Aorta (tissue), 5 donors: ENCODE results near the gene SLC27A5. TPM values are rescaled to one million over a fixed set of nuclear protein-coding genes. Genes with fewer than 3 reads are reported as not detected.
A peak's percentile ranks its signal among the peaks of the same experiment; 100 is the strongest.
"Not testable (repeated sequence)": the region's sequence is repeated elsewhere in the genome, so short reads cannot be mapped to it uniquely, and the experiment has no call there.

Experiments
- ATAC-seq: fragments of 200-7000 bp; cut with Tn5 transposase; one replicate; pipeline ENCODE4 v1.9.1; 2022; ENCODE audit warnings: moderate library complexity; ENCODE audit not compliant: low FRiP score
- DNase-seq, 2 donors: peaks; one replicate each; pipeline ENCODE4 v3.0.0-alpha.2; 2020
- H3K27ac ChIP-seq, 2 donors: one replicate each; pipeline ENCODE4 v1.5.1; 2013; ENCODE audit warnings: low read length in 2 of 2, mild to moderate bottlenecking in 2 of 2, moderate library complexity in 2 of 2, control low read depth in 1 of 2, inconsistent platforms in 1 of 2, low read depth in 1 of 2
- H3K27me3 ChIP-seq, 2 donors: one replicate each; pipeline ENCODE4 v1.6.1; 2013; ENCODE audit warnings: control low read depth in 1 of 2, low read length in 1 of 2, mild to moderate bottlenecking in 1 of 2, moderate library complexity in 1 of 2; ENCODE audit not compliant: insufficient read depth in 2 of 2, control insufficient read depth in 1 of 2
- H3K36me3 ChIP-seq, 2 donors: one replicate each; pipeline ENCODE4 v1.6.1; 2013; ENCODE audit warnings: control low read depth in 1 of 2, low read length in 1 of 2, mild to moderate bottlenecking in 1 of 2; ENCODE audit not compliant: insufficient read depth in 2 of 2, control insufficient read depth in 1 of 2
- H3K4me1 ChIP-seq, 2 donors: one replicate each; pipeline ENCODE4 v1.6.1; 2013; ENCODE audit warnings: low read length in 2 of 2, control low read depth in 1 of 2, mild to moderate bottlenecking in 1 of 2, moderate library complexity in 1 of 2; ENCODE audit not compliant: insufficient read depth in 2 of 2, control insufficient read depth in 1 of 2
- H3K4me3 ChIP-seq, 2 donors: one replicate each; pipeline ENCODE4 v1.5.1; 2013; ENCODE audit warnings: low read length in 2 of 2, control low read depth in 1 of 2, mild to moderate bottlenecking in 1 of 2
- H3K9me3 ChIP-seq: one replicate; pipeline ENCODE4 v1.6.1; 2013; ENCODE audit warnings: mild to moderate bottlenecking, low read length; ENCODE audit not compliant: control insufficient read depth
- WGBS, 2 donors: extraction: QIAGEN DNeasy Blood & Tissue Kit; methylation state at CpG; one replicate each; pipeline ENCODE4 v1.1.7; 2013; 5-methylcytosine and 5-hydroxymethylcytosine counted together
- intact Hi-C, 2 donors: fragments of 100-400 bp; cut with DNase I; formaldehyde crosslinking; loops; one replicate each; pipeline versions ENCODE4 v1.14.2 to v1.15.0; 2022
- polyA plus RNA-seq, 2 donors: library from polyadenylated mRNA; stranded (reverse); fragments of 200-250 nt; gene quantifications; one replicate each; pipeline ENCODE4 v1.2.3, GENCODE V29; 2013
- total RNA-seq, 2 donors: library from RNA; stranded (reverse); fragmentation: NEBNext Ultra II Directional; extraction: Animal tissue kit (Norgen Biotek cat#: 25700); gene quantifications; one replicate each; pipeline ENCODE4 v1.2.1, GENCODE V29; 2021
- donor health status: healthy with polysubstance abuse.
- donor health status: Bipolar disorder and iron deficiency.
- donor health status: DM: no; HTN: no; CAD: no.
- donor health status: DM: no; HTN: no; CAD: no.
- donor health status: DM: yes; HTN: yes; CAD: no.

SLC27A5 gene
- total and polyA plus RNA-seq, 4 donors = 8.1 to 24.6 (median 11.1) TPM

- no peak overlapping the region for H3K27ac ChIP-seq
- intact Hi-C loops = no loop called here
- no peak for DNase-seq
Observed at GRCh38 chr19:58545286-58546018, 33.7 kb upstream of the SLC27A5 start.

DNA sequence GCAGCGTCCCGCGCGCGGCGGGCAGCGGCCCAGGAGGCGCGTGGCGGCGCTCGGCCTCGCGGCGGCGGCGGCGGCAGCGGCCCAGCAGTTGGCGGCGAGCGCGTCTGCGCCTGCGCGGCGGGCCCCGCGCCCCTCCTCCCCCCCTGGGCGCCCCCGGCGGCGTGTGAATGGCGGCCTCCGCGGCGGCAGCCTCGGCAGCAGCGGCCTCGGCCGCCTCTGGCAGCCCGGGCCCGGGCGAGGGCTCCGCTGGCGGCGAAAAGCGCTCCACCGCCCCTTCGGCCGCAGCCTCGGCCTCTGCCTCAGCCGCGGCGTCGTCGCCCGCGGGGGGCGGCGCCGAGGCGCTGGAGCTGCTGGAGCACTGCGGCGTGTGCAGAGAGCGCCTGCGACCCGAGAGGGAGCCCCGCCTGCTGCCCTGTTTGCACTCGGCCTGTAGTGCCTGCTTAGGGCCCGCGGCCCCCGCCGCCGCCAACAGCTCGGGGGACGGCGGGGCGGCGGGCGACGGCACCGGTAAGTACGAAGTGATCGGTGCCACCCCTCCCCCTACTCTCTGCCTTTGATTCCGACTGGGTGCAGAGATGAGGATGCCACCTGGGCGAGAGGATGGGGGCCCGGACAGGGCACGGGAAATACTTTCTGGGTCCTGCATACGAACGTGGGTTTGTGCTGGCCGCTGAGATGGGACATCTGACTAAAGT is 32.9 kb upstream of the SLC27A5 start:
- intact Hi-C loops = no loop called here
- ATAC-seq (no peak), DNase-seq (no peak)
- H3K27me3 ChIP-seq = no peaks in the 10 kb centered on the region
- H3K9me3 ChIP-seq = no peaks in the 10 kb centered on the region
- WGBS, 2 donors = 0 to 1% methylated on average over 37 to 92 of the region's 92 CpGs
- peak overlapping the region; percentile 45 to 78 for H3K27ac ChIP-seq
- H3K36me3 ChIP-seq = peaks cover 3 to 12% of the 10 kb centered on the region in 2 donors
- peak overlapping the region; percentile 92 to 93 for H3K4me3 ChIP-seq
- H3K4me1 ChIP-seq = no peaks in the 10 kb centered on the region

More at GRCh38 chr19:58545286-58546018, 33.7 kb upstream of the SLC27A5 start:
- Histone ChIP-seq H3K4me3 (peak overlapping the region; percentile 92 to 93), H3K9me3 (no peaks in the 10 kb centered on the region), H3K4me1 (no peaks in the 10 kb centered on the region), H3K36me3 (peaks cover 3 to 17% of the 10 kb centered on the region in 2 donors), H3K27me3 (no peaks in the 10 kb centered on the region)
- 6 to 9% methylated on average over 21 of the region's 21 CpGs for WGBS, 2 donors
- no peak for ATAC-seq

DNA sequence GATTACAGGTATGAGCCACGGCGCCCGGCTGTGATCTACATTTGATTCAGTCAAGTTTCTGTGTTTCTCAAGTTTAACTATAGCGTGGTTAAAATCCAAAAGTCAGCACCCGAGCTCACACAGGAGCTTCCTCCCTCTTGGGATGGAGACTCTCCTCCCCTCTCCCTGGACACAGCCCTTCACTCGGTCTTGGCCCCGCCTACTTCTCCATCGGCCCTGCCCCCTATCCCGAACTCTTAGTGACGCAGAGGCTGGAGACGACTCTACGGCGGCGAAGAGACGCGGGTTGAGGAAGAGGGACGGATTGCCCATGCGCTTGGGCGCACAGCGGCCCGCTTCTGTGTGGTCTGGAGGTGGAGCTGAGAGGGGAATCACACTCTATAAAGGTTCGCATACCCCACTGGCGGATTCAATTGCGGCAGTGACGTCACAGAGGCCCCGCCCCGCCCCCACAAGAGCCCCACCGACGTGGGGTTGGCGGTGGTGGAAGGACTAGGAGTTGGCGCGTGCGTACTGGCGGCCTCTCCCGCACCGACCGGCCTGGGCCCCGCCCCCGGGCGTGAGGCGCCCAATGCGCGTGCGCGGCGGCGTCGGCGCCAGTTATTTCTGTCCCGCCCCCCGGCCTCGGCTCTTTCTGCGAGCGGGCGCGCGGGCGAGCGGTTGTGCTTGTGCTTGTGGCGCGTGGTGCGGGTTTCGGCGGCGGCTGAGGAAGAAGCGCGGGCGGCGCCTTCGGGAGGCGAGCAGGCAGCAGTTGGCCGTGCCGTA is 32.2 kb upstream of the SLC27A5 start, which contains the start of gene TRIM28:
TSS of gene TRIM28 (plus strand) at position 239 of the 765 bp plus-strand sequence. CDS start 694 bp downstream, outside the sequence.
- ATAC-seq = peak; percentile 99
- Histone ChIP-seq H3K27me3 (no peaks in the 10 kb centered on the region), H3K27ac (peak within 1 kb of the TSS; percentile 45 to 78), H3K4me3 (peak within 1 kb of the TSS; percentile 92 to 93), H3K4me1 (no peaks in the 10 kb centered on the region), H3K36me3 (peaks cover 0 to 10% of the 10 kb centered on the region in 2 donors), H3K9me3 (no peaks in the 10 kb centered on the region)
- WGBS, 2 donors = 0% methylated on average over 65 to 73 of the region's 73 CpGs
- DNase-seq = peak; percentile 99
- intact Hi-C loops = no loop called here

GRCh38 chr19:58542641-58543372 is 31.0 kb upstream of the SLC27A5 start:
- H3K4me3 ChIP-seq, H3K27ac ChIP-seq, H3K36me3 ChIP-seq, ATAC-seq, H3K27me3 ChIP-seq, H3K4me1 ChIP-seq, DNase-seq, H3K9me3 ChIP-seq, intact Hi-C loops: not testable (repeated sequence)
- WGBS, 2 donors = 71 to 78% methylated on average over 18 of the region's 18 CpGs

DNA sequence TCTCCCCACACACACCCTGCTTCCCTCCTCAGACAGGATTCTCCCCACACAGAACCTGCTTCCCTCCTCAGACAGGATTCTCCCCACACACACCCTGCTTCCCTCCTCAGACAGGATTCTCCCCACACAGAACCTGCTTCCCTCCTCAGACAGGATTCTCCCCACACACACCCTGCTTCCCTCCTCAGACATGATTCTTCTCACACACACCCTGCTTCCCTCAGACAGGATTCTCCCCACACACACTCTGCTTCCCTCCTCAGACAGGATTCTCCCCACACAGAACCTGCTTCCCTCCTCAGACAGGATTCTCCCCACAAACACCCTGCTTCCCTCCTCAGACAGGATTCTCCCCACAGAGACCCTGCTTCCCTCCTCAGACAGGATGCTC is 27.4 kb upstream of the SLC27A5 start:
- ATAC-seq, H3K4me3 ChIP-seq, intact Hi-C loops, DNase-seq, H3K9me3 ChIP-seq, H3K4me1 ChIP-seq, H3K27ac ChIP-seq, H3K36me3 ChIP-seq, H3K27me3 ChIP-seq: not testable (repeated sequence)

GRCh38 chr19:58538257-58539168 is 26.7 kb upstream of the SLC27A5 start:
- no peaks in the 10 kb centered on the region for H3K27me3 ChIP-seq
- H3K36me3 ChIP-seq = no peaks in the 10 kb centered on the region
- H3K27ac ChIP-seq = no peak overlapping the region
- intact Hi-C loops = no loop called here
- H3K9me3 ChIP-seq = no peaks in the 10 kb centered on the region
- no peak overlapping the region for H3K4me3 ChIP-seq
- ATAC-seq = no peak
- 1 to 2% methylated on average over 55 of the region's 55 CpGs for WGBS, 2 donors
- H3K4me1 ChIP-seq = no peaks in the 10 kb centered on the region
- DNase-seq = no peak

DNA sequence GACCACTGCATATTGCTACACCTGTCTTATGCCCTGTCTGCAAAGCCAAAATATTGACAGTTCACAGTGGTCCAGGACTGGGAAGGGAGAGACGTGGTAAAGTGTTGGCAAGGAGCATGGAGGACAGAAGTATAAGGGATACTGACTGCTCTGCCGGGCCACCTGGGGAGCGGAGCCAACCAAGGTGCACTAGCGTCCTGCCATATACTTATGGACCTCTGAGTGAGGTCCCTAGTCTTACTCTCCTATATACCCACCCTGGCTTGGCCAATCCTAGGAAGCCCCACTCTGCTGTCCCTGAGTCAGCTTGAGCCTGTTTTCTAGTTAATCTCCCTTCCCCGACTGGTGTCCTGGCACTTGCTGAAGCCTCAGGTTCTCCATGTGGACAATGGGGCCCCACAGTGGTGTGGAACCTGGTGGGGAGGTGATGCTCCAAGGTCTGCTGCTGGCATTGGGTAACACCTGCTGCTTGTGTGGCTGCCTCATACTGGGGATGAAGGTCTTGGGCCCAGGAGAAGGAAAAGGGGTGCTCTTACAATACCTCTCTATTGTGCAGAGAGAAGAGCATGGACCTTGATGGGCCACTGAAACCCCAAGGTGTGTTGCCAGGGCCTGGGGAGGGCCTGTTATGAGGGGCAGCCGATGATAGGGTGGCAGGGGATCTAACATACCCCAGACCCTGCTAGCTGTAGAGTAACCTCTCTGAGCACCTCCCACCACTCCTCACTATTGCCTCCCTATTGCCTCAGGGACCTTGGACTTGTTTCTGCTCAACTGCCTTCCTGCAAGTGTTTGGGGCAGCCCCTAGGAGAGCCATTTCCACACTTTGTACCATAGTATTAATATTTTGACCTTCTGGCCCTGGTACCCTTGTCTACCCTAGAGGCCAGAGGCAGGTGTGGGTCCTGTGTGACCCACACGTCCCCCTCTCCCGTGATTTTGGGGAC is 25.3 kb upstream of the SLC27A5 start:
- no peak for ATAC-seq
- Histone ChIP-seq H3K4me3 (no peak overlapping the region), H3K27ac (no peak overlapping the region), H3K4me1 (no peaks in the 10 kb centered on the region), H3K27me3 (no peaks in the 10 kb centered on the region), H3K36me3 (no peaks in the 10 kb centered on the region), H3K9me3 (no peaks in the 10 kb centered on the region)
- WGBS, 2 donors = 85 to 88% methylated on average over 8 of the region's 8 CpGs
- DNase-seq = no peak
- intact Hi-C loops = no loop called here
